NCI-H748 (cell line): ENCODE measurements around the gene KRTCAP2.
"Not testable (repeated sequence)": the region's sequence is repeated elsewhere in the genome, so short reads cannot be mapped to it uniquely, and the experiment has no call there.

Experiments used
- DNase-seq: peaks from one replicate; lab custom pipeline; 2025; ENCODE audit not compliant: unreplicated experiment; lab: John Stamatoyannopoulos, UW

KRTCAP2 gene

GRCh38 chr1:155170101-155170785 is 2.9 kb downstream of the KRTCAP2 start:
- DNase-seq = no peak

- DNase-seq = no peak
Observed at GRCh38 chr1:155169541-155169940, 3.6 kb downstream of the KRTCAP2 start.

GRCh38 chr1:155168456-155169210 is 4.5 kb downstream of the KRTCAP2 start:
- no peak for DNase-seq

GRCh38 chr1:155168105-155168445 is 5.0 kb downstream of the KRTCAP2 start:
- not testable (repeated sequence) for DNase-seq

- DNase-seq = peak; percentile 92
Observed at GRCh38 chr1:155167166-155168104, 5.7 kb downstream of the KRTCAP2 start.

- DNase-seq = no peak
Observed at GRCh38 chr1:155166471-155167165, 6.5 kb downstream of the KRTCAP2 start.

GRCh38 chr1:155166051-155166470 is 7.0 kb downstream of the KRTCAP2 start:
- no peak for DNase-seq

- not testable (repeated sequence) for DNase-seq
Observed at GRCh38 chr1:155164625-155165024, 8.5 kb downstream of the KRTCAP2 start.

- not testable (repeated sequence) for DNase-seq
Observed at GRCh38 chr1:155163785-155164184, 9.3 kb downstream of the KRTCAP2 start.

GRCh38 chr1:155162631-155163030 is 10.5 kb downstream of the KRTCAP2 start:
- not testable (repeated sequence) for DNase-seq

GRCh38 chr1:155160128-155160527 is 13.0 kb downstream of the KRTCAP2 start:
- no peak for DNase-seq

- no peak for DNase-seq
Observed at GRCh38 chr1:155158991-155159390, 14.1 kb downstream of the KRTCAP2 start.

GRCh38 chr1:155155996-155156643 is 17.0 kb downstream of the KRTCAP2 start:
- not testable (repeated sequence) for DNase-seq

- DNase-seq = no peak
Observed at GRCh38 chr1:155145491-155145890, 27.6 kb downstream of the KRTCAP2 start.

- DNase-seq = no peak
Observed at GRCh38 chr1:155141749-155142148, 31.4 kb downstream of the KRTCAP2 start.

- no peak for DNase-seq
Observed at GRCh38 chr1:155140630-155140953, 32.5 kb downstream of the KRTCAP2 start.

- DNase-seq = peak; percentile 88
Observed at GRCh38 chr1:155139895-155140629, 33.0 kb downstream of the KRTCAP2 start, which contains the start of gene DPM3. Gene DPM3, minus strand, starts transcription at chr1:155140531. Its CDS starts 291 bp downstream, at chr1:155140240.

GRCh38 chr1:155137154-155137949 is 35.8 kb downstream of the KRTCAP2 start:
- no peak for DNase-seq

- peak; percentile 28 for DNase-seq
Observed at GRCh38 chr1:155136748-155137147, 36.4 kb downstream of the KRTCAP2 start.
